Globus pallidus (tissue), 1 donor: ENCODE results near the gene JPH3.

Source experiments
- DNase-seq: peaks from one replicate; pipeline ENCODE4 v3.0.0-alpha.2; 2015; ENCODE audit warnings: low spot score

JPH3 gene

GRCh38 chr16:87741700-87742415 lies 139.6 kb downstream of the JPH3 start:
- DNase-seq = no peak

- DNase-seq = no peak
Observed at GRCh38 chr16:87742781-87743490, 140.6 kb downstream of the JPH3 start.

GRCh38 chr16:87744750-87745514 lies 142.6 kb downstream of the JPH3 start:
- DNase-seq = no peak

- no peak for DNase-seq
Observed at GRCh38 chr16:87746178-87746577, 143.9 kb downstream of the JPH3 start.
